Mammary epithelial cell (primary cell): Measurements from ENCODE around the gene PCDHB7.
"Not testable (repeated sequence)": the region's sequence is repeated elsewhere in the genome, so short reads cannot be mapped to it uniquely, and the experiment has no call there.

ENCODE experiments used
- EZH2 ChIP-seq: IDR thresholded peaks from 2 replicates; pipeline ENCODE4 v1.6.1; 2012; ENCODE audit warnings: low read length, inconsistent platforms, borderline replicate concordance
- TF ChIP-seq, protein P1 (sequence below), 2 donors: IDR thresholded peaks in 1 of 2; conservative IDR thresholded peaks in 1 of 2; 2 replicates each; pipeline ENCODE4 v1.5.1; 2011 to 2012; ENCODE audit warnings: inconsistent platforms in 2 of 2, low read length in 2 of 2, mild to moderate bottlenecking in 2 of 2, control low read depth in 1 of 2, low read depth in 1 of 2; ENCODE audit not compliant: insufficient read depth in 1 of 2; ENCODE audit errors: extremely low read depth in 1 of 2

DNA sequence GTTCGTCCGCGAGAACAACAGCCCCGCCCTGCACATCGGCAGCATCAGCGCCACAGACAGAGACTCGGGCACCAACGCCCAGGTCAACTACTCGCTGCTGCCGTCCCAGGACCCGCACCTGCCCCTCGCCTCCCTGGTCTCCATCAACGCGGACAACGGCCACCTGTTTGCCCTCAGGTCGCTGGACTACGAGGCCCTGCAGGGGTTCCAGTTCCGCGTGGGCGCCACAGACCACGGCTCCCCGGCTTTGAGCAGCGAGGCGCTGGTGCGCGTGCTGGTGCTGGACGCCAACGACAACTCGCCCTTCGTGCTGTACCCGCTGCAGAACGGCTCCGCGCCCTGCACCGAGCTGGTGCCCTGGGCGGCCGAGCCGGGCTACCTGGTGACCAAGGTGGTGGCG lies 37.8 kb downstream of the PCDHB7 start:
- TF ChIP-seq, protein P1, sequence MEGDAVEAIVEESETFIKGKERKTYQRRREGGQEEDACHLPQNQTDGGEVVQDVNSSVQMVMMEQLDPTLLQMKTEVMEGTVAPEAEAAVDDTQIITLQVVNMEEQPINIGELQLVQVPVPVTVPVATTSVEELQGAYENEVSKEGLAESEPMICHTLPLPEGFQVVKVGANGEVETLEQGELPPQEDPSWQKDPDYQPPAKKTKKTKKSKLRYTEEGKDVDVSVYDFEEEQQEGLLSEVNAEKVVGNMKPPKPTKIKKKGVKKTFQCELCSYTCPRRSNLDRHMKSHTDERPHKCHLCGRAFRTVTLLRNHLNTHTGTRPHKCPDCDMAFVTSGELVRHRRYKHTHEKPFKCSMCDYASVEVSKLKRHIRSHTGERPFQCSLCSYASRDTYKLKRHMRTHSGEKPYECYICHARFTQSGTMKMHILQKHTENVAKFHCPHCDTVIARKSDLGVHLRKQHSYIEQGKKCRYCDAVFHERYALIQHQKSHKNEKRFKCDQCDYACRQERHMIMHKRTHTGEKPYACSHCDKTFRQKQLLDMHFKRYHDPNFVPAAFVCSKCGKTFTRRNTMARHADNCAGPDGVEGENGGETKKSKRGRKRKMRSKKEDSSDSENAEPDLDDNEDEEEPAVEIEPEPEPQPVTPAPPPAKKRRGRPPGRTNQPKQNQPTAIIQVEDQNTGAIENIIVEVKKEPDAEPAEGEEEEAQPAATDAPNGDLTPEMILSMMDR (conservative IDR thresholded peaks at IDR 0.05 in 1 of 2, IDR thresholded peaks at IDR 0.05 in 1 of 2; ENCODE audit: extremely low read depth in 1 of 2, insufficient read depth in 1 of 2, low read depth in 1 of 2, low read length in 2 of 2): not testable (repeated sequence)
- not testable (repeated sequence) for TF ChIP-seq EZH2
